PC-3 (cell line): ENCODE results near the gene NIPAL4.

Experiments
- CTCF ChIP-seq: fragments of 300-600 bp; sonication (generic); conservative IDR thresholded peaks from 2 replicates; pipeline ENCODE4 v1.5.1; 2017; ENCODE audit warnings: antibody characterized with exemption, low read depth, mild to moderate bottlenecking, low read length
- EZH2phosphoT487 ChIP-seq: fragments of 300-600 bp; sonication (generic); IDR thresholded peaks from 2 replicates; pipeline ENCODE4 v1.6.1; 2018; ENCODE audit warnings: mild to moderate bottlenecking, antibody characterized with exemption, low read length, borderline replicate concordance

- TF ChIP-seq EZH2phosphoT487, result no peak
- no peak for TF ChIP-seq CTCF
These were observed 2.6 kb upstream of the NIPAL4 start for GRCh38 chr5:157457391-157457790.
